K562 (cell line): ENCODE measurements around the gene TTC24. TPM values are rescaled to one million over a fixed set of nuclear protein-coding genes. Genes with fewer than 3 reads are reported as not detected.

ENCODE experiments used
- ATAC-seq: fragments of 200-7000 bp; cut with Tn5 transposase; 3 replicates; pipeline ENCODE4 v1.9.1; 2020; ENCODE audit warnings: moderate library complexity
- BruUV-seq: library from RNA; stranded (reverse); fragments of 400-500 nt; replicated peaks from 2 replicates; lab custom pipeline; 2021; lab: Mats Ljungman, UMichigan
- CTCF ChIA-PET: fragments of 300-600 bp; formaldehyde crosslinking; extraction: SDS; loops from one replicate; lab custom pipeline; 2021; ENCODE audit warnings: low intra/inter-chr PET ratio; lab: Yijun Ruan, JAX
- POLR2A ChIA-PET: fragments of 300-600, 350-650 bp; sonication (Branson Sonifier 250); formaldehyde crosslinking; extraction: SDS; loops from one replicate; lab custom pipeline; 2021; ENCODE audit warnings: antibody characterized with exemption, inconsistent platforms; lab: Yijun Ruan, JAX
- DNase-seq, 4 experiments: peaks; one replicate each; pipeline versions ENCODE4 v3.0.0 to v3.0.0-alpha.2; 2011 to 2018; ENCODE audit warnings: low spot score in 3 of 4, mixed read lengths in 3 of 4; ENCODE audit errors: extremely low read depth in 1 of 4
- FAIRE-seq: peaks from 2 replicates; lab custom pipeline; 2011; peaks lifted over from hg19 to GRCh38; lab: Jason Lieb, UNC
- H2AFZ ChIP-seq: 2 replicates; pipeline ENCODE4 v1.6.0; 2011; ENCODE audit warnings: low read depth, low read length, control low read depth, inconsistent platforms
- H3K27ac ChIP-seq: fragments of 200-600 bp; 3 replicates; pipeline ENCODE4 v1.8.0; 2011; ENCODE audit warnings: low read depth, mild to moderate bottlenecking, control low read depth, inconsistent platforms, low read length, moderate library complexity, mixed read lengths; ENCODE audit errors: extremely low read depth
- H3K27me3 ChIP-seq, 2 experiments: fragments of 300-600 bp in 1 of 2; 2 replicates in 1 of 2; 3 replicates in 1 of 2; pipeline versions ENCODE4 v1.6.0 to v1.8.0; 2011; ENCODE audit warnings: inconsistent platforms in 2 of 2, low read length in 2 of 2, mild to moderate bottlenecking in 1 of 2, mixed read lengths in 1 of 2, moderate library complexity in 1 of 2; ENCODE audit not compliant: control insufficient read depth in 2 of 2, insufficient read depth in 2 of 2
- H3K36me3 ChIP-seq: fragments of 300-600 bp; 3 replicates; pipeline ENCODE4 v1.8.0; 2011; ENCODE audit warnings: mild to moderate bottlenecking, low read length, inconsistent platforms; ENCODE audit not compliant: control insufficient read depth, insufficient read depth
- H3K4me1 ChIP-seq, 2 experiments: fragments of 200-600 bp in 1 of 2; replicated peaks in 1 of 2; 2 replicates in 1 of 2; 3 replicates in 1 of 2; pipeline versions ENCODE4 v1.5.1 to v1.8.0; 2011; ENCODE audit warnings: inconsistent platforms in 2 of 2, low read length in 2 of 2, mild to moderate bottlenecking in 1 of 2, mixed read lengths in 1 of 2, moderate library complexity in 1 of 2; ENCODE audit not compliant: control insufficient read depth in 2 of 2, insufficient read depth in 2 of 2
- H3K4me2 ChIP-seq: 2 replicates; pipeline ENCODE4 v1.6.1; 2011; ENCODE audit warnings: low read length, control low read depth, inconsistent platforms, mixed read lengths; ENCODE audit not compliant: insufficient read depth
- H3K4me3 ChIP-seq: fragments of 200-600 bp; sonication (generic), shearing (Covaris generic); 2 replicates; pipeline ENCODE4 v1.5.1; 2016; ENCODE audit warnings: control low read depth, inconsistent platforms
- H3K79me2 ChIP-seq: fragments of 200-600 bp; 3 replicates; pipeline ENCODE4 v1.8.0; 2011; ENCODE audit warnings: low read length, inconsistent platforms; ENCODE audit not compliant: control insufficient read depth, insufficient read depth
- H3K9ac ChIP-seq, 2 experiments: 2 replicates each; pipeline versions ENCODE4 v1.6.0 to v1.6.1; 2011; ENCODE audit warnings: low read depth in 2 of 2, low read length in 2 of 2, control low read depth in 1 of 2, inconsistent platforms in 1 of 2, mild to moderate bottlenecking in 1 of 2, mixed read lengths in 1 of 2; ENCODE audit not compliant: insufficient read depth in 1 of 2
- H3K9me1 ChIP-seq: one replicate; pipeline ENCODE4 v1.6.0; 2011; ENCODE audit warnings: inconsistent platforms, mild to moderate bottlenecking, low read length, moderate library complexity; ENCODE audit not compliant: control insufficient read depth, insufficient read depth
- H3K9me3 ChIP-seq: replicated peaks from 2 replicates; pipeline ENCODE4 v1.5.1; 2011; ENCODE audit warnings: low read depth, low read length, inconsistent platforms; ENCODE audit not compliant: control insufficient read depth, insufficient read depth
- H4K20me1 ChIP-seq: replicated peaks from 2 replicates; pipeline ENCODE4 v1.6.1; 2011; ENCODE audit warnings: low read length, inconsistent platforms, mixed read lengths; ENCODE audit not compliant: control insufficient read depth, insufficient read depth
- CREM ChIP-seq: IDR thresholded peaks from 2 replicates; pipeline ENCODE4 v1.6.1; 2014; ENCODE audit warnings: antibody characterized with exemption, low read depth
- CSDE1 ChIP-seq, 2 experiments: fragments of 450-650 bp; IDR thresholded peaks; 2 replicates each; pipeline ENCODE4 v1.6.1; 2016; ENCODE audit warnings: mild to moderate bottlenecking in 1 of 2
- ETV1 ChIP-seq: fragments of 450-650 bp; conservative IDR thresholded peaks from 2 replicates; pipeline ENCODE4 v1.6.1; 2016; ENCODE audit warnings: missing genetic modification characterization, control low read depth, low read depth, missing compliant biosample characterization
- GABPA ChIP-seq: fragments of 200-800 bp; sonication (Bioruptor generic); conservative IDR thresholded peaks from 2 replicates; pipeline ENCODE4 v1.6.1; 2016; ENCODE audit warnings: low read depth, missing genetic modification characterization, missing compliant biosample characterization
- HBP1 ChIP-seq: fragments of 450-650 bp; formaldehyde crosslinking; IDR thresholded peaks from 2 replicates; pipeline ENCODE4 v1.4.0; 2022; ENCODE audit warnings: missing genetic modification characterization
- LARP7 ChIP-seq: fragments of 450-650 bp; IDR thresholded peaks from 2 replicates; pipeline ENCODE4 v1.6.1; 2016
- MAX ChIP-seq: sonication (generic); formaldehyde crosslinking; IDR thresholded peaks from 2 replicates; pipeline ENCODE4 v1.9.0; 2022; ENCODE audit warnings: mild to moderate bottlenecking, missing genetic modification reagents
- NR2F6 ChIP-seq: fragments of 450-650 bp; formaldehyde crosslinking; IDR thresholded peaks from 2 replicates; pipeline ENCODE4 v1.4.0; 2020; ENCODE audit warnings: mild to moderate bottlenecking
- NRF1 ChIP-seq, 2 experiments: fragments of 450-650 bp; IDR thresholded peaks in 1 of 2; conservative IDR thresholded peaks in 1 of 2; 2 replicates each; pipeline ENCODE4 v1.6.1; 2014; ENCODE audit warnings: mild to moderate bottlenecking in 2 of 2
- PHF21A ChIP-seq: fragments of 450-650 bp; IDR thresholded peaks from 2 replicates; pipeline ENCODE4 v1.6.1; 2017; ENCODE audit warnings: low read depth, borderline replicate concordance
- SMAD4 ChIP-seq: fragments of 250-450 bp; sonication (Bioruptor Pico); conservative IDR thresholded peaks from 2 replicates; pipeline ENCODE4 v1.8.0; 2021; ENCODE audit warnings: inconsistent platforms, mild to moderate bottlenecking, moderate library complexity
- TFAP4 ChIP-seq: sonication (generic); formaldehyde crosslinking; IDR thresholded peaks from 2 replicates; pipeline ENCODE4 v1.8.0; 2022; ENCODE audit warnings: missing genetic modification reagents, mild to moderate bottlenecking, moderate library complexity, borderline replicate concordance
- USF1 ChIP-seq: sonication (generic); formaldehyde crosslinking; IDR thresholded peaks from 2 replicates; pipeline ENCODE4 v1.9.0; 2022; ENCODE audit warnings: mild to moderate bottlenecking, missing genetic modification reagents
- ZNF143 ChIP-seq: sonication (generic); formaldehyde crosslinking; IDR thresholded peaks from 2 replicates; pipeline ENCODE4 v1.9.0; 2022; ENCODE audit warnings: mild to moderate bottlenecking, missing genetic modification reagents
- ZNF395 ChIP-seq: fragments of 200-800 bp; sonication (Bioruptor generic); IDR thresholded peaks from 2 replicates; pipeline ENCODE4 v1.6.1; 2017; ENCODE audit warnings: missing genetic modification characterization, missing compliant biosample characterization
- whole genome bisulfite sequencing: fragments of 100-300 bp; shearing (Covaris generic); methylation state at CpG from one replicate; pipeline ENCODE4 v1.1.6; 2016; ENCODE audit warnings: low coverage, mixed read lengths; ENCODE audit not compliant: insufficient coverage; ENCODE audit errors: missing lambda C conversion rate; 5-methylcytosine and 5-hydroxymethylcytosine counted together
- in situ Hi-C: fragments of 300-500 bp; cut with MboI; formaldehyde crosslinking; loops from 4 replicates; pipeline ENCODE4 v1.15.0; 2018; ENCODE audit warnings: inconsistent platforms, mixed read lengths
- intact Hi-C: fragments of 100-400 bp; cut with micrococcal nuclease; formaldehyde crosslinking; loops from 2 replicates; pipeline ENCODE4 v1.14.2; 2022
- polyA plus RNA-seq, 8 experiments: library from polyadenylated mRNA; depleted of rRNA in 4 of 8; stranded (reverse) in 5 of 8; unstranded in 3 of 8; fragments of >200 nt; fragmentation: Nextera tagmentation in 2 of 8; fragmentation: Illumina TruSeq in 1 of 8; extraction: Ambion mirVana in 2 of 8; extraction: Trizol in 1 of 8; gene quantifications; 2 replicates each; pipeline versions ENCODE4 v1.2.1 to v1.2.3, GENCODE V29; 2011 to 2014; ENCODE audit warnings: inconsistent platforms in 1 of 8, missing spikeins in 1 of 8
- total RNA-seq, 7 experiments: library from RNA; depleted of rRNA in 6 of 7; stranded (reverse); fragments of >200 nt in 6 of 7; fragmentation: Illumina TruSeq in 2 of 7; extraction: Trizol in 2 of 7; gene quantifications; 2 replicates each; pipeline versions ENCODE4 v1.2.1 to v1.2.3, GENCODE V29; 2011 to 2021; ENCODE audit warnings: low replicate concordance in 1 of 7

TTC24 gene
- total and polyA plus RNA-seq, 9 of the 15 experiments (the other 6 are each of a cell fraction or from before 2014, with no cell fraction given): not detected

GRCh38 chr1:156571919-156572662 is 7.4 kb upstream of the TTC24 start, which contains the start of gene IQGAP3 (continued):
- 0 out of 2 replicates have a peak, but pooled peaks have one; percentile 30 for TF ChIP-seq HBP1
- TF ChIP-seq TFAP4 (CRISPR knock-in tag): peak; percentile 90
- peak; percentile 44; the same call in 1 of the 2 replicates for TF ChIP-seq SMAD4 (CRISPR knock-in tag)

GRCh38 chr1:156572663-156573018 is 6.9 kb upstream of the TTC24 start:
- ChIA-PET POLR2A (interaction anchor here (1.2 kb wide), 1 partner anchor 18 kb away, joined by 6 read pairs; no protein-coding TSS in a partner anchor), CTCF (interaction anchor here (0.5 kb wide), 1 partner anchor 49 kb away, joined by 3 read pairs; no protein-coding TSS in a partner anchor)
- FAIRE-seq: no peak
- 24% methylated on average over 10 of the region's 10 CpGs for WGBS
- no peak for DNase-seq
- Histone ChIP-seq H3K4me1 (peaks cover 11 to 19% of the 10 kb centered on the region in 2 experiments), H3K27ac (no peak overlapping the region), H3K4me3 (peak overlapping the region; percentile 84), H3K27me3 (no peaks in the 10 kb centered on the region), H2AFZ (peak overlapping the region; percentile 93), H3K4me2 (peak overlapping the region; percentile 89), H3K9ac (peak overlapping the region; percentile 74 to 97), H3K36me3 (peaks cover under 1% of the 10 kb centered on the region; the same call in 2 of the 3 replicates), H3K9me3 (no peaks in the 10 kb centered on the region), H3K79me2 (peaks cover 22% of the 10 kb centered on the region; the same call in 2 of the 3 replicates), H3K9me1 (peaks cover 8% of the 10 kb centered on the region), H4K20me1 (no peaks in the 10 kb centered on the region)
- no peak for ATAC-seq
- intact Hi-C loops: loop anchor here (2.0 kb wide), 1 partner anchor 116 kb away; no protein-coding TSS in a partner anchor
- in situ Hi-C loops: no loop called here
- BruUV-seq: no TSS peak
- TF ChIP-seq ETV1 (tag): 0 out of 2 replicates have a peak, but pooled peaks have one; percentile 23
- TF ChIP-seq CSDE1 (IDR thresholded peaks at IDR 0.05): no peak; a peak in 1 of 4 replicates
- TF ChIP-seq NR2F6: no peak
- no peak for TF ChIP-seq CREM
- 0 out of 4 replicates have a peak, but pooled peaks of 1 of the 2 experiments have one; percentile 7 for TF ChIP-seq NRF1 (conservative IDR thresholded peaks at IDR 0.05 in 1 of 2, IDR thresholded peaks at IDR 0.05 in 1 of 2)
- TF ChIP-seq MAX (CRISPR knock-in tag): 0 out of 2 replicates have a peak, but pooled peaks have one; percentile 0
- TF ChIP-seq LARP7: no peak
- TF ChIP-seq ZNF395 (CRISPR knock-in tag): 0 out of 2 replicates have a peak, but pooled peaks have one; percentile 10
- TF ChIP-seq ZNF143 (CRISPR knock-in tag): peak; percentile 69; the same call in 1 of the 2 replicates
- TF ChIP-seq PHF21A: no peak
- TF ChIP-seq USF1: 0 out of 2 replicates have a peak, but pooled peaks have one; percentile 6
- peak; percentile 51 for TF ChIP-seq GABPA (tag)
